Esophagus squamous epithelium (tissue), 5 donors: ENCODE data around the gene SUPT4H1. TPM values are rescaled to one million over a fixed set of nuclear protein-coding genes. Genes with fewer than 3 reads are reported as not detected.

Source experiments
- DNase-seq: peaks from one replicate; lab custom pipeline; 2025; lab: John Stamatoyannopoulos, UW
- H3K27ac ChIP-seq, 4 donors: fragments of 200-600 bp; sonication (generic); one replicate each; pipeline ENCODE4 v1.5.1; 2016 to 2019; ENCODE audit warnings: mild to moderate bottlenecking in 1 of 4
- H3K27me3 ChIP-seq, 4 donors: fragments of 200-600 bp; sonication (generic); 1 replicate in 3 of 4; 2 replicates in 1 of 4; pipeline versions ENCODE4 v1.5.1 to v1.6.0; 2017 to 2021; ENCODE audit warnings: antibody characterized with exemption in 1 of 4
- H3K36me3 ChIP-seq, 3 donors: fragments of 200-600 bp; sonication (generic); one replicate each; pipeline ENCODE4 v1.5.1; 2016 to 2019
- H3K4me1 ChIP-seq, 3 donors: fragments of 200-600 bp; sonication (generic); one replicate each; pipeline ENCODE4 v1.5.1; 2017 to 2019
- H3K4me3 ChIP-seq, 4 donors: fragments of 200-600 bp; sonication (generic); 1 replicate in 3 of 4; 2 replicates in 1 of 4; pipeline ENCODE4 v1.5.1; 2016 to 2019; ENCODE audit warnings: mild to moderate bottlenecking in 2 of 4, moderate library complexity in 1 of 4
- H3K9me3 ChIP-seq, 3 donors: fragments of 200-600 bp; sonication (generic); one replicate each; pipeline ENCODE4 v1.5.1; 2016 to 2019
- CTCF ChIP-seq, 6 experiments: fragments of 450-650 bp in 4 of 6; fragments of 200-600 bp in 2 of 6; sonication (generic) in 2 of 6; IDR thresholded peaks; one replicate each; pipeline ENCODE4 v1.5.1; 2016 to 2019; ENCODE audit warnings: antibody characterized with exemption in 6 of 6, mild to moderate bottlenecking in 4 of 6, moderate library complexity in 4 of 6
- POLR2A ChIP-seq, 4 donors: fragments of 450-650 bp; IDR thresholded peaks; one replicate each; pipeline ENCODE4 v1.6.1; 2017; ENCODE audit warnings: antibody characterized with exemption in 4 of 4, mild to moderate bottlenecking in 4 of 4, moderate library complexity in 3 of 4
- WGBS, 2 donors: methylation state at CpG; one replicate each; pipeline ENCODE4 v1.1.5; 2018; 5-methylcytosine and 5-hydroxymethylcytosine counted together
- intact Hi-C: fragments of 100-400 bp; cut with DNase I; formaldehyde crosslinking; loops from one replicate; pipeline ENCODE4 v1.15.0; 2022
- total RNA-seq, 4 donors: library from RNA; depleted of rRNA; stranded (reverse); fragments of >200 nt; gene quantifications; one replicate each; pipeline ENCODE4 v1.1.0, GENCODE V29; 2016
- donor health status: DM: yes; HTN: yes; CAD: no.

The SUPT4H1 gene
- total RNA-seq, 4 donors from 2014 or later, result 29.9 to 54.9 (median 37.0) TPM

- Histone ChIP-seq H3K9me3 (no peaks in the 10 kb centered on the region), H3K27me3 (no peaks in the 10 kb centered on the region), H3K27ac (no peak overlapping the region), H3K36me3 (peaks cover 43 to 81% (median 48%) of the 10 kb centered on the region in 3 donors), H3K4me1 (peaks cover 3 to 41% (median 6%) of the 10 kb centered on the region in 3 donors), H3K4me3 (no peak overlapping the region)
- no peak for DNase-seq
- WGBS, 2 donors, result 73 to 92% methylated on average over 1 of the region's 1 CpG
- intact Hi-C loops, result no loop called here
- TF ChIP-seq CTCF (IDR thresholded peaks at IDR 0.05) (no peak), POLR2A (IDR thresholded peaks at IDR 0.05) (no peak)
Observed at GRCh38 chr17:58348038-58348437, 4.0 kb downstream of the SUPT4H1 start.

- Histone ChIP-seq H3K36me3 (peaks cover 43 to 83% (median 48%) of the 10 kb centered on the region in 3 donors), H3K27me3 (no peaks in the 10 kb centered on the region), H3K4me1 (peaks cover 0 to 25% (median 0%) of the 10 kb centered on the region in 3 donors), H3K9me3 (no peaks in the 10 kb centered on the region), H3K4me3 (no peak overlapping the region), H3K27ac (no peak overlapping the region)
- no peak for TF ChIP-seq CTCF (IDR thresholded peaks at IDR 0.05)
- WGBS, 2 donors, result 82 to 83% methylated on average over 4 of the region's 4 CpGs
- DNase-seq, result no peak
- intact Hi-C loops, result no loop called here
Observed at GRCh38 chr17:58345500-58345899, 6.5 kb downstream of the SUPT4H1 start.

DNA sequence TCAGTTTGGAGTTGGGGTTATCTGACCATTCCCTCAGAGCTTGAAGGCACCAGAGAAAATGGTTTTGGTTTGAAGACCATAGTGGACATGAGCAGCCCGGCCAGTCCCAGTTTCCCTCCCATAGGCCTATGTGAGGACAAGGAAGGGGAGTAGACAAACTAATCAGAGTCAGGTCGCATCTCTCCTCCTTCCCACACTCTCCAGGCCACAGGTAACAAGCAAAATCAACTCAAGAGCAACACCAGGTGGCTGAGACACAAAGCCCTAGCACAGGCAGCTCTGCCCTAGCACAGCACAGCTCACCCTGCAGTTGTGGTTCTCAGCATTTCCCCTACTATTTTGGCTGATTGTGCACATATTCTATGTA is 7.2 kb downstream of the SUPT4H1 start:
- Histone ChIP-seq H3K9me3 (no peaks in the 10 kb centered on the region), H3K36me3 (peaks cover 36 to 76% (median 43%) of the 10 kb centered on the region in 3 donors), H3K4me1 (peaks cover 0 to 23% (median 0%) of the 10 kb centered on the region in 3 donors), H3K27ac (peak overlapping the region in 2 of 4 donors; percentile 49 to 56), H3K27me3 (no peaks in the 10 kb centered on the region), H3K4me3 (peak overlapping the region in 2 of 4 donors; percentile 7)
- intact Hi-C loops, result no loop called here
- 50 to 54% methylated on average over 2 of the region's 2 CpGs for WGBS, 2 donors
- no peak for DNase-seq
- TF ChIP-seq POLR2A (IDR thresholded peaks at IDR 0.05), result no peak
- peak in 1 of 6 experiments; percentile 34 for TF ChIP-seq CTCF (IDR thresholded peaks at IDR 0.05)

- peaks cover 0 to 28% (median 0%) of the 10 kb centered on the region in 3 donors for H3K4me1 ChIP-seq
- H3K27me3 ChIP-seq, result no peaks in the 10 kb centered on the region
- no peak for TF ChIP-seq CTCF (IDR thresholded peaks at IDR 0.05)
- no peak for TF ChIP-seq POLR2A (IDR thresholded peaks at IDR 0.05)
- peaks cover 33 to 70% (median 43%) of the 10 kb centered on the region in 3 donors for H3K36me3 ChIP-seq
- DNase-seq, result peak; percentile 49
- H3K4me3 ChIP-seq, result peak overlapping the region in 2 of 4 donors; percentile 7
- no peaks in the 10 kb centered on the region for H3K9me3 ChIP-seq
- H3K27ac ChIP-seq, result peak overlapping the region in 2 of 4 donors; percentile 49 to 56
- intact Hi-C loops, result no loop called here
- WGBS, 2 donors, result 30 to 44% methylated on average over 7 to 8 of the region's 9 CpGs
Observed at GRCh38 chr17:58344047-58344790, 7.8 kb downstream of the SUPT4H1 start.

- Histone ChIP-seq H3K4me3 (no peak overlapping the region), H3K9me3 (no peaks in the 10 kb centered on the region), H3K27me3 (peaks cover 0 to under 1% (median 0%) of the 10 kb centered on the region in 4 donors), H3K27ac (peak overlapping the region in 2 of 4 donors; percentile 49 to 56), H3K36me3 (peaks cover 30 to 59% (median 40%) of the 10 kb centered on the region in 3 donors), H3K4me1 (peaks cover 3 to 39% (median 6%) of the 10 kb centered on the region in 3 donors)
- TF ChIP-seq CTCF (IDR thresholded peaks at IDR 0.05), result no peak
- TF ChIP-seq POLR2A (IDR thresholded peaks at IDR 0.05), result no peak
- no peak for DNase-seq
- intact Hi-C loops, result no loop called here
- 80 to 88% methylated on average over 1 to 4 of the region's 4 CpGs for WGBS, 2 donors
Observed at GRCh38 chr17:58343131-58343530, 8.9 kb downstream of the SUPT4H1 start.
